Mucosa of descending colon (tissue), 3 donors: ENCODE data around the gene TBCEL. TPM values are rescaled to one million over a fixed set of nuclear protein-coding genes. Genes with fewer than 3 reads are reported as not detected.

ENCODE experiments used
- ATAC-seq: fragments of 200-7000 bp; cut with Tn5 transposase; one replicate; pipeline ENCODE4 v1.9.1; 2020; ENCODE audit warnings: mild to moderate bottlenecking, moderate library complexity
- DNase-seq, 3 donors: peaks; one replicate each; pipeline ENCODE4 v3.0.0-alpha.2; 2020
- H3K36me3 ChIP-seq: fragments of 200-600 bp; one replicate; pipeline ENCODE4 v1.8.0; 2021; ENCODE audit warnings: low read depth, mild to moderate bottlenecking
- H3K4me1 ChIP-seq: fragments of 200-600 bp; one replicate; pipeline ENCODE4 v1.8.0; 2021; ENCODE audit warnings: low read depth, mild to moderate bottlenecking
- H3K4me3 ChIP-seq: fragments of 200-600 bp; one replicate; pipeline ENCODE4 v1.8.0; 2021; ENCODE audit warnings: mild to moderate bottlenecking
- H3K9me3 ChIP-seq: fragments of 200-600 bp; one replicate; pipeline ENCODE4 v1.8.0; 2021; ENCODE audit warnings: mild to moderate bottlenecking
- intact Hi-C, 2 donors: fragments of 100-400 bp; cut with DNase I in 1 of 2; cut with micrococcal nuclease in 1 of 2; formaldehyde crosslinking; loops; one replicate each; pipeline versions ENCODE4 v1.11.0 to v1.11.1; 2022; cut with DNase I, micrococcal nuclease
- total RNA-seq, 3 donors: library from RNA; stranded (reverse); fragmentation: NEBNext Ultra II Directional in 2 of 3; extraction: Animal tissue kit (Norgen Biotek cat#: 25700) in 2 of 3; gene quantifications; one replicate each; pipeline versions ENCODE4 v1.2.1 to v1.2.4, GENCODE V29; 2021 to 2023
- TF ChIP-seq, protein P1 (sequence below): fragments of 200-600 bp; IDR thresholded peaks from one replicate; pipeline ENCODE4 v1.8.0; 2022; ENCODE audit warnings: antibody characterized with exemption, mild to moderate bottlenecking
- donor health status: DM: no; HTN: no; CAD: no; lungs with moderate emphysema.
- donor health status: DM: no; HTN: no; CAD: no.
- donor health status: DM: no; HTN: yes; CAD: no.

The TBCEL gene
- total RNA-seq, 3 donors from 2014 or later: 11.7 to 36.5 (median 12.8) TPM

DNA sequence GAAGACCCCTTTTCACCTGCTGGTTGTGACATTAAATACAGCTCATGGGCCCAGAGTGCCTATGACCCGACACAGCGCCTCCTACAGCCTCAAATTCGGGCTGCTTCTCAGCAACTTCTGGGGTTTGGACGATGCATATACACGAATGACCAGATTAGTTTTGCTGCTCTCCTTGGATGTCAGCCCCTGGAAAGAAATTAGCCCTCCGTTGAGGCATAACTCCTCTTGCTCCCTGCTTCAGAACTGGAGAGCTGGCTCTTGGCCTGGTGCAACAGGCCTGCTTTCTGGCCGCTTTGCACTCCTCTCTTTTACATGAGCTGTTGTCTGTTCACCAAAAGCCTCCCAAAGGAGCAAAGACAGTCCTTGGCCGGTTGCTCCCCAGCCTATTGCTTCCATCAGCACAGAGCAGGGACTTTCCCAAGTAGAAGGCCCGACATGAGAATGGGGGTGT lies 80.4 kb downstream of the TBCEL start:
- DNase-seq: peak in 1 of 3 donors; percentile 9

DNA sequence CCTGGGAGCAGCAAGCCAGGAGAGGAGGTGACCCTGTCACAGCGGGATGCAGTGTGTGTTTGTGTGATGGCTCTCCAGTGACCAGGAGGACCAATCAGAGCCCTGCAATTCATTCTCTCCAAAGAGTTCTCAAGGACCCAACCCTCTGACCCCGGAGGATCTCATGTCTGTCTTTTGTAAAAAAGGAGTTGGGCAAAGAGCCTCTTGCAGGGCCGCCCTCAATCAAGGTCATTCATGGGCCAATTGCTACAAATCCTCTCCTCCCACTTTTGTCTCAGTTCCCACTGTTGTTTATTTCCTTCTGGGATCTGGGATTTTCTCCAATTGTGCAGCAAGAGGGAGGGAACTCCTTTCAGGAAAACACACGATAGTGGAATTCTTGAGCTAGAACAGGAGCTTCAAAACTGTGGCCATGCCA lies 81.2 kb downstream of the TBCEL start:
- no peaks in the 10 kb centered on the region for H3K9me3 ChIP-seq
- H3K36me3 ChIP-seq: no peaks in the 10 kb centered on the region
- H3K4me1 ChIP-seq: no peaks in the 10 kb centered on the region
- H3K4me3 ChIP-seq: no peak overlapping the region
- peak in 1 of 3 donors; percentile 21 for DNase-seq
- intact Hi-C loops: no loop called here
- peak; percentile 29 for ATAC-seq
- TF ChIP-seq, protein P1, sequence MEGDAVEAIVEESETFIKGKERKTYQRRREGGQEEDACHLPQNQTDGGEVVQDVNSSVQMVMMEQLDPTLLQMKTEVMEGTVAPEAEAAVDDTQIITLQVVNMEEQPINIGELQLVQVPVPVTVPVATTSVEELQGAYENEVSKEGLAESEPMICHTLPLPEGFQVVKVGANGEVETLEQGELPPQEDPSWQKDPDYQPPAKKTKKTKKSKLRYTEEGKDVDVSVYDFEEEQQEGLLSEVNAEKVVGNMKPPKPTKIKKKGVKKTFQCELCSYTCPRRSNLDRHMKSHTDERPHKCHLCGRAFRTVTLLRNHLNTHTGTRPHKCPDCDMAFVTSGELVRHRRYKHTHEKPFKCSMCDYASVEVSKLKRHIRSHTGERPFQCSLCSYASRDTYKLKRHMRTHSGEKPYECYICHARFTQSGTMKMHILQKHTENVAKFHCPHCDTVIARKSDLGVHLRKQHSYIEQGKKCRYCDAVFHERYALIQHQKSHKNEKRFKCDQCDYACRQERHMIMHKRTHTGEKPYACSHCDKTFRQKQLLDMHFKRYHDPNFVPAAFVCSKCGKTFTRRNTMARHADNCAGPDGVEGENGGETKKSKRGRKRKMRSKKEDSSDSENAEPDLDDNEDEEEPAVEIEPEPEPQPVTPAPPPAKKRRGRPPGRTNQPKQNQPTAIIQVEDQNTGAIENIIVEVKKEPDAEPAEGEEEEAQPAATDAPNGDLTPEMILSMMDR: no peak

More for the DNA sequence above, 80.4 kb downstream of the TBCEL start:
- intact Hi-C loops: no loop called here
- H3K36me3 ChIP-seq: no peaks in the 10 kb centered on the region
- TF ChIP-seq, protein P1: no peak
- no peak for ATAC-seq
- H3K4me1 ChIP-seq: no peaks in the 10 kb centered on the region
- H3K4me3 ChIP-seq: no peak overlapping the region
- no peaks in the 10 kb centered on the region for H3K9me3 ChIP-seq

DNA sequence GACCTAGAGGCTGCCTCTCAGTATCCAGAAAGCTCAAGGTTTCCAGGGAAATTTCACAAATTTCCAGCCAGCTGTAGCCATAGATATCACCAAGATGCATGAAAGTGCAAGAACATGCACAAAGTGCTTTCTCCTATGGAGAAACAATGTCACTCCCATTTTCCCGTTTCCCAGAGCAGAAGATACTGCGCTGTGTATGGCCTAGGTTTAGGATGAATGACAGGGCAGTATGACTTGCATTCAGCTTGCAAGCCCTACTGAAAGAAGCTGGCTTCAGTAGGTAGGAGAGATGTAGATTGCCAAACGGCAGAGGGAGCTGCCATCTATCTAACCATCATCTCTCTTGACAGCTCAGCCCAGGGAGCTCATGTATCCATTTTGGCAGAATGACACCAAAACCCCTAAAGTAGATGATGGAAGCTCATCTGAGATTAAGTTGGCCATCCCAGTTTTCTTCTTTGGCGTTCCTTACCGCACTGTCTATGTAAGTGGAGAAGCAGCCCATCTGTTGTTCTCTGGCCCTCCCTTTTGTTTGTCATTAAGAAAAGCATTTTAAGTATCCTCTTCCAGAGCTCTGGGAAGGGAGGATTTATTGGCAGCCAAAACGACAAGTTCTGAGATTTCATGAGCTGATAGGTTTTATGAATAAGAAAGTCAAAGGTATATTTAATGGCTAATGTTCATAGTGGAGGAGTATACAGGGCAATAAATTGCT lies 81.7 kb downstream of the TBCEL start:
- TF ChIP-seq, protein P1: no peak
- Histone ChIP-seq H3K4me3 (no peak overlapping the region), H3K36me3 (no peaks in the 10 kb centered on the region), H3K9me3 (no peaks in the 10 kb centered on the region), H3K4me1 (no peaks in the 10 kb centered on the region)
- DNase-seq (peak in 1 of 3 donors; percentile 6), ATAC-seq (no peak)
- intact Hi-C loops: no loop called here

DNA sequence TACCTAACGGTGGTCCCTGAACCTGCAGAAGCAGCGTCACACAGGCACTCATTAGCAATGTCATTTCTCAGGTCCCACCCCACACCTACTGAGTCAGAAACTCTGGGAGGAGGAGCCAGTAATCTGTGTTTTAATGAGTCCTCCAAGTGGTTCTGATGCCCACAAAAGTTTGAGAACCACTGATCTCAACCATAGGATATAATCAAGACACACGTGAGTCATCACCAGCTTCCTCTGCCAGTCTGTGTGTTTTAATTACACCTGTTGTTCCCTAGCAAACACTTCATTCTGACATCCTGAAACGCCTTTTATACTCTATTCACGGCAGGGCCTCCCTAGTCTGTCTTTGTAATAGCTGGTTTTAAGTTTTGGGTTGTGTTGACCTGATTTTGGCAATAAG lies 82.9 kb downstream of the TBCEL start:
- intact Hi-C loops: no loop called here
- H3K4me3 ChIP-seq: no peak overlapping the region
- DNase-seq (no peak), ATAC-seq (peak; percentile 22)
- H3K9me3 ChIP-seq: no peaks in the 10 kb centered on the region
- TF ChIP-seq, protein P1: no peak
- H3K36me3 ChIP-seq: no peaks in the 10 kb centered on the region
- H3K4me1 ChIP-seq: no peaks in the 10 kb centered on the region

DNA sequence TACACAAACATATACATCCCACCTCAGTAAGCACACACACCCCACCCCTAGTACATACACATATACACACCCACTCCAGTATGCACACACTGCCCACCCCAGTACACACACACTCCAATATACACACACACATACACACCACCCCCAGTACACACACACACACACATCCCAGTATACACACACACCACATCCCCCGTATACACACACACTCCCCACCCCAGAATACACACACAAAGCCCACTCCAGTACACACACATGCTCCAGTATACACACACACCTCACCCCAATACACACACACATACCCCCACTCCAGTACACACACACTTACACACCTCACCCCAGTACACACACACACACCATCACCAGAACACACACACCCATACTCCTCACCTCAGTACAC lies 84.5 kb downstream of the TBCEL start:
- TF ChIP-seq, protein P1: no peak
- no peaks in the 10 kb centered on the region for H3K4me1 ChIP-seq
- DNase-seq (no peak), ATAC-seq (no peak)
- no peak overlapping the region for H3K4me3 ChIP-seq
- H3K9me3 ChIP-seq: no peaks in the 10 kb centered on the region
- intact Hi-C loops: no loop called here
- H3K36me3 ChIP-seq: no peaks in the 10 kb centered on the region
